C4-2B (cell line): ENCODE results near the gene ILF3.

Source experiments
- ZFX ChIP-seq: fragments of 450-650 bp; IDR thresholded peaks from 2 replicates; pipeline ENCODE4 v1.6.1; 2017
- TF ChIP-seq, protein P1 (sequence below): fragments of 450-650 bp; conservative IDR thresholded peaks from 2 replicates; pipeline ENCODE4 v1.5.1; 2017; ENCODE audit warnings: mild to moderate bottlenecking

DNA sequence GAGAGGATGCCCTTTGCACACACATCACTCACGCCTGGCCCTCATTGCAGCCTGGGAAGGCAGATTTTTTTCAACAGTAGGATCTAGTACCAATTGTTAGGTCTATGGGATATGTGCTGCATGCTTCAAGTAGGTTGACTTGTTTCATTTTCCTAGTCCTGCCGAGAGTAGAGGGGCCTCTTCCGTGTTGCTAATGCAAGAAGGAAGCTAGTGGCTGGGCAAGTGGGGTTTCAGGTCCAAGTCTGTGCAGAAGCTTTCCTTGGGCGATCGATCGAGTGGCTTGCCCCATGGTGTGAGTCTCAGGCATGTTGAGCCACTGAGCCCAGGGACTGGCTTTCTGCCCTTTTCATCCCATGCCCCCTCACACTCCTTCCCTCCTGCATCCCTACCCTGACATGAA is 13.7 kb downstream of the ILF3 start:
- TF ChIP-seq, protein P1, sequence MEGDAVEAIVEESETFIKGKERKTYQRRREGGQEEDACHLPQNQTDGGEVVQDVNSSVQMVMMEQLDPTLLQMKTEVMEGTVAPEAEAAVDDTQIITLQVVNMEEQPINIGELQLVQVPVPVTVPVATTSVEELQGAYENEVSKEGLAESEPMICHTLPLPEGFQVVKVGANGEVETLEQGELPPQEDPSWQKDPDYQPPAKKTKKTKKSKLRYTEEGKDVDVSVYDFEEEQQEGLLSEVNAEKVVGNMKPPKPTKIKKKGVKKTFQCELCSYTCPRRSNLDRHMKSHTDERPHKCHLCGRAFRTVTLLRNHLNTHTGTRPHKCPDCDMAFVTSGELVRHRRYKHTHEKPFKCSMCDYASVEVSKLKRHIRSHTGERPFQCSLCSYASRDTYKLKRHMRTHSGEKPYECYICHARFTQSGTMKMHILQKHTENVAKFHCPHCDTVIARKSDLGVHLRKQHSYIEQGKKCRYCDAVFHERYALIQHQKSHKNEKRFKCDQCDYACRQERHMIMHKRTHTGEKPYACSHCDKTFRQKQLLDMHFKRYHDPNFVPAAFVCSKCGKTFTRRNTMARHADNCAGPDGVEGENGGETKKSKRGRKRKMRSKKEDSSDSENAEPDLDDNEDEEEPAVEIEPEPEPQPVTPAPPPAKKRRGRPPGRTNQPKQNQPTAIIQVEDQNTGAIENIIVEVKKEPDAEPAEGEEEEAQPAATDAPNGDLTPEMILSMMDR = no peak
- no peak for TF ChIP-seq ZFX
